Heart left ventricle (tissue), 13 donors: ENCODE measurements around the gene TFDP1.

Source experiments
- CTCF ChIP-seq, 12 donors: fragments of 200-600 bp; sonication (generic) in 4 of 12; IDR thresholded peaks; one replicate each; pipeline versions ENCODE4 v1.5.0 to v1.8.0; 2018 to 2022; ENCODE audit warnings: antibody characterized with exemption in 12 of 12, mild to moderate bottlenecking in 5 of 12
- POLR2A ChIP-seq, 2 donors: fragments of 450-650 bp; IDR thresholded peaks; one replicate each; pipeline ENCODE4 v1.6.1; 2017; ENCODE audit warnings: antibody characterized with exemption in 2 of 2, mild to moderate bottlenecking in 2 of 2, moderate library complexity in 2 of 2
- donor health status: ischemic (EF 13 %, LVEDD 7.1; RV severe dilation, severe dysfunction).
- donor health status: DM: no; HTN: yes; CAD: no.
- donor health status: DM: no; HTN: no; CAD: no.
- donor health status: ischemic (EF 25% LVEDD 6.9; RV normal size, moderate dysfunction).
- donor health status: ischemic (EF 25% LVEDD 5.7; RV mildly dilated, moderate dysfunction).
- donor health status: ischemic (EF 35%, LVEDD 5.7; RV mildly dilated, moderate dysfunction).
- donor health status: nonischemic (EF 11% LVEDD 7.7; RV severe dilation, severe dysfunction).
- donor health status: DM: yes; HTN: yes; CAD: no.
- donor health status: PGD.
- donor health status: ischemic (EF 29% LVEDD 5.4; RV normal size, mild dysfunction).
- donor health status: nonischemic (EF 23%, LVEDD 6.1; RV moderate dilation, normal function).

GRCh38 chr13:113646921-113647340 lies 62.4 kb downstream of the TFDP1 start:
- TF ChIP-seq CTCF (IDR thresholded peaks at IDR 0.05) (no peak), POLR2A (IDR thresholded peaks at IDR 0.05) (no peak)
